GM21717 (cell line): Measurements from ENCODE around the gene HECTD4.
A peak's percentile ranks its signal among the peaks of the same experiment; 100 is the strongest.

Source experiments
- ATAC-seq: cut with Tn5 transposase; IDR thresholded peaks from one replicate; pipeline ENCODE4 v1.9.1; 2021; ENCODE audit warnings: mild to moderate bottlenecking, moderate library complexity; ENCODE audit not compliant: unreplicated experiment

Gene HECTD4

DNA sequence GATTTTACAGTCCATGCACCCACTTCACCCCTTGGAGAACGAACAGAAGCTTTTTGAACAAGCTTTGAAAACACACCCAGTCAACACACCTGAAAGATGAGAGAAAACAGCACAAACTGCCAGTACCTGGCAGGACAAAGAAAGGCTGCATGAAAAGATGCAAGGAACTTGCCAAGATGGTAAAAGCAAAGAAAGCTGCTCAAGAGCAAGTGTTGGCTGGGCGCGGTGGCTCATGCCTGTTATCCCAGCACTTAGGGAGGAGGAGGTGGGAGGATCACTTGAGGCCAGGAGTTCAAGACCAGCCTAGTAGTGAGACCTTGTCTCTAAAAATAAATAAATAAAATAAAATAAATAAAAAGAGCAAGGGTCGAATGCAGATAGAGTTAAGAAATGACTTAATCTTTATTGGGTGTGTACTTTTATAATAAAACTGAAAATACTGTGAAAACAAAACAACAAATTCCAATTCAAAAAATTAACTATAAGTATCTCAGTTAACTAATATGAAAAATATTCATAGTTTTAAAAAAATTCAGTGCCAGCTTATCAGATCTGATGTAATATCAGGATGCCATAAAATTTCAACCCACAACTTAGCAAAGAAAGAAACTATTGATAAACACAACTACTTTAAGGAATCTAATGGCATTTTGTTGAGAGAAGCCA is 59.2 kb downstream of the HECTD4 start:
- ATAC-seq: no peak

- no peak for ATAC-seq
These were observed 59.8 kb downstream of the HECTD4 start for GRCh38 chr12:112322441-112322840.

GRCh38 chr12:112321245-112321644 is 61.0 kb downstream of the HECTD4 start:
- no peak for ATAC-seq

DNA sequence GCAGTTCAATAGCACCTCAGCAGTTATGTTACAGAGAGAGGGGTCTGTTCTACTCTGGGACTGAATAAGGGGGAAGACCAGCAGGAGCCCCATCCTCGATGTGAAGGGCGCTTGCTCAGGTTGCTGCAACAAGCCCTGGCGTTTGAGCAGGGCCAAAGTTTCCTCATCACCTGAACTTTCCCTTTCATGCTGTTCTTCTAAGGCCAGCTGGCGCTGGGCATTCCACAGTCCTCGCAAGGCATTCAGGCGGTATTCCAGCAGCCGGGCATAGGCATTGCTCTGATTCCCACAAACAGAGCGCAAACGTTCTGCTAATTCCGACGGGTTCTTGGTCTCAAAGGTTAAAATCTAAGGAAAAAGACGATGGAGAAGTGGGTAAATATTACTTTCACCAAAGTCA is 62.8 kb downstream of the HECTD4 start:
- ATAC-seq: no peak

GRCh38 chr12:112317481-112317880 is 64.8 kb downstream of the HECTD4 start:
- ATAC-seq: no peak

- no peak for ATAC-seq
These were observed 67.2 kb downstream of the HECTD4 start for GRCh38 chr12:112314981-112315380.

DNA sequence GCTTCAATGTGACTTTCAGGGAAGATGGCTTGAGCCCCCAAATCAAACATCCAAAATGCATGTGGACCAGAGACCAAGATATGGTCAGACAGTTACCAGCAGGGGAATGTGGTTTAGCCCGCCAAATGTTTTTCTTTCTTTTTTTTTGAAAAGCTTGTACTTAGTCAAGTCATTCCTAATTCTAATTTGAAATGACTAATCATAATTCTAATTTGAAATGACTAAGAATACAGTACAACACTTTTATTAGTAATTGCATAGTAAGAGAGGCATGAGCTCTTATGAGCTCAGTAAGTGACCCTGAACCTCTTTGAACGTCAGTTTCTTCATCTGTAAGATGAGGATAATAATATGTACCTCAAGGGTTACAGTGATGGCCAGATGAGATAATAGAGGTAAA is 72.4 kb downstream of the HECTD4 start:
- no peak for ATAC-seq

GRCh38 chr12:112308652-112309051 is 73.6 kb downstream of the HECTD4 start:
- no peak for ATAC-seq

GRCh38 chr12:112308161-112308560 is 74.1 kb downstream of the HECTD4 start:
- ATAC-seq: no peak

DNA sequence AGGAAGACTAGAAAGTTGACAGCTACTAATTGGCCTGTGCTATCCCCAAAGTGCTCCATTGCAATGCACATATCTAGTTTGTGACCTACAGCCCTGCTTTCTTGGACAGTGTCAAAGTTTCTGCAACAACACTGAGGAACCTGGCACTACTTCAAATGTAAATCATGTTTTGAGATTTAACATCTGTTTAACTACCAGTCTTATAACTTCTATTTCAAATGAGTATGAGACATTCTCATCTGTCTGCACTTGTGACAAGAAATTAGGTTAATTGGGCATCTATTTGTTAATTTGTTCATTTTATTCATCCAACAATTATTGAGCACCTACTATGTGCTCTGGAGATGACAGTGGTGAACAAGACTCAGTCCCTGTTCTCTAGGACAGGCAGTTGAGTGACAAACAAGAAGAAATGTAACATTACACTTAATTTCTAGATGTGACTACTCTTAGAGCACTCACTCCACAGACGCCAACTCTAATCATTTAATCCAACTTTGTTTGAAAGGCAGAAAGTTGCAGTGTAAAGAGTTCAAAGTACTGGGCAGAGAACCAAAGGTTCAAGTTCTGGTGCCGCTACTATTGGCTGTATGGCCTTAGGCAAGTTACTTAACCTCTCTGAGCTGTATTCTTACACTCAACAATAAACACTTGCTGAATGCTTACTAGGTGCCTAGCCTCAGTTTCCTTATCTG is 74.8 kb downstream of the HECTD4 start:
- no peak for ATAC-seq

GRCh38 chr12:112305951-112306350 is 76.3 kb downstream of the HECTD4 start:
- no peak for ATAC-seq

- ATAC-seq: no peak
These were observed 77.8 kb downstream of the HECTD4 start for GRCh38 chr12:112304436-112304835.

- ATAC-seq: no peak
These were observed 78.4 kb downstream of the HECTD4 start for GRCh38 chr12:112303799-112304198.

DNA sequence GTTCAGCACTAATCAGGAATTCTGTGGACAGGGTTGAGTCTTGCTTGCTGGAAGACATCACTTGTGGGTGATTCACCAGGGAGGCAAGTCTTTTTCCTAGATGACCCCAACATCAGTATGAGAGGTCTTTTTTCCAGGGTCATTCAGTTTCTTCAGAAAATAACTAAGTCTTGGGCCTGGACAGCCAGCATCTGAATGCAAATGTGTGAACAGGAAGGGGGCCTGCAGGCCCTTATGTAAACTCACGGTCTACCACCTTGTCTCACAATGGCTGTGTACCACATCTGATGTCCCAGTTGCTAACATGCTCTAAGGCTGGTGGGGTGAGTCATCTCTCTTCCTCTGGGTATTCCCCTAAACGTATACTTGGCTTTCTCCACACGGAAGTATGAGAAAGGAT is 79.2 kb downstream of the HECTD4 start:
- peak; percentile 98 for ATAC-seq

DNA sequence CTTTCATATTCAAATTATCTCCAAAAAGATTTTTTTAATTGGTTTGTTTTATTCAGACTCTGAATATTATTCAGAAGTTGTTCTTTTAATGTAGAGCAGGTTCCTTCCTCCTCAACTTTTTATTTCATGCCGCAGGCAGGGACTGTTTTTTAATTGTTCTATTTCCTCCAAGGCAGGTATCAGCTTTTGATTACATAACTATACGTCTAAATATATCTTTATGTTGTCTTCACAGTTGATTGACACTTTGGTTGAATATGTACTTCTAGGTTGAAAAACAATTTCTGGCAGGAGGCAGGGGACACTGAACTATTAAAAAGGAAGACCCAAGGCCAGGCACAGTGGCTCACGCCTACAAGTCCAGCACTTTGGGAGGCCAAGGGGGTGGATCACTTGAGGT is 82.5 kb downstream of the HECTD4 start:
- no peak for ATAC-seq

DNA sequence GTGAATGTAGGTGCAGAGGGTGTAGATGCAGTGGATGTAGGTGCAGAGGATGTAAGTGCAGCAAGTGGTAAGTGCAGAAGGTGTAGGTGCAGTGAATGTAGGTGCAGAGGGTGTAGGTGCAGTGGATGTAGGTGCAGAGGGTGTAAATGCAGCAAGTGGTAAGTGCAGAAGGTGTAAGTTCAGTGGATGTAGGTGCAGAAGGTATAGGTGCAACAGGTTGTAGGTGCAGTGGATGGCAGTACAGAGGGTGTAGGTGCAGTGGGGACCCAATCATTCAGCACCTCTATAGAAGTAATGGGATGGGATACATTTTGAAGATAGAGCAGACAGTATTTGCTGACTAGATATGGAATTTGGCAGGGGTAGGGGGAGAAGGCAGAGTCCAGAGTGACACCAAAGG is 85.0 kb downstream of the HECTD4 start:
- ATAC-seq: no peak

- ATAC-seq: no peak
These were observed 86.0 kb downstream of the HECTD4 start for GRCh38 chr12:112296183-112296582.

DNA sequence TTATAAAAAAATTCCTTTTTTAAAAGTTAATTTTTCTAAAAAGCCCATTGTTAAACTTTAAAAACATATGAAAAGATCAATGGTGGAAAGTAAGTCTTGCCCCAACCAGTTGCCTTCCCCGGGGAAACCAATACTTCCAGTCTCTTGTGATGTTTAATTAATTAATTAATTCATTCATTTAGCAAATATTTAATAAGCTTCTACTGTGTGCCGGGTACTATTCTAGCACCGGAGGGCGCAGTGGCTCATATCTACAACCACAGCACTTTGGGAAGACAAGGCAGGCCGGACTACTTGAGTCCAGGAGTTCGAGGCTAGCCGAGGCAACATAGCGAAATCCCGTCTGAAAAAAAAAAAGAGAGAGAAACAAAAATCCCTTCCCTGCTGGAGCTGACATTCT is 87.4 kb downstream of the HECTD4 start:
- no peak for ATAC-seq

DNA sequence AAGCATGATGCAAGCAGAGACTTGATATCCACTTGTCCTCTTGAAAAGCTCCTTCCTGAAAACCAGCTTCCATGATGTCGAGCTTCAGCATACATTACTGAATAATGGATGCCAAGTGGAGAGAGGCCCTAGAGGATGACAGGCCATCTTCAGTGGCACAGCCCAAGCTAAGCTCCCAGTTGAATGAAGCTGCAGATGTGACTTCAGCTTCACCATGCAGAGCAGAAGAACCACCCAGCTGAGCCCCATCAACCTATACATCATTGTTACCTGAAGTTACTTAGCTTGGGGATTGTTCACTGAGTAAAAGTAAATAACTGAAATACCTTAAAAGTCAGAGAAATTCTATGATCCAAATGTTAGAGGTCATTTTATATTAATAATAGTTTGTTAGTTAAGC is 93.6 kb downstream of the HECTD4 start:
- ATAC-seq: no peak

DNA sequence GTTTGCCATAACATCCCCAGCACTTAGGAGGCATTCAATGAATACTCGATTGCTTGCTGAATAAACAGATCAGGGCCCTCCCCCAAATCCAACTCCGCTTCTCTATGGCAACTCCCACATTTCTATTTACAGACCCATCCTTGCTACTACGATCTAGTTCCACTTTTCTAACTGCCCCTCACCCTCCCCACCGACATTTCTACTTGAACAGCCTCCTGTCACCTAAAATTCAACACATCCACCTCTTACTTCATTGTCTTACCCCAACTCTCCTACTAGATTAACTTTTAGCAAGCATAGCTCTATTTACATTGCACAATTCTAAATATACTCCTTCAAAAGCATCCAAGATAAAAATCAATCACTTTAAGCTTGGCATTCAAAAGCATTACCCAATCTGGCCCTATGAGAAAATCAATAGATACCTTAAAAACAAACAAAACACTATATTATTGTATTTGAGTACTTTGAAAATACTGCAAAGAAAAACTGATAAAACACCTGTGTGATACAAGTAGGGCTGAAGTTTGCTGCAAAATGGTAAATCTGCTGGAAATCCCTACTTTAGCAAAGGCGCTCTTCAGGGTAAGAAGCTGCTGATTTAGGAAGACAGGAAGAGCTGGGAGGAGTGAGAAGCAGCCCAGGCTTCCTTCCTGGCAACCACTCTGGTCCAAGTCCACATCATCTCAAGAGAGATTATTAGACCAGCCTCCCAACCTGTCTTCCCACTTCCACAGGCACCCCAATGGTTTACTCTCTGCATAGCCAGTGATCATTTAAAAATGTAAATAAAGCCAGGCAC is 96.4 kb downstream of the HECTD4 start:
- no peak for ATAC-seq

DNA sequence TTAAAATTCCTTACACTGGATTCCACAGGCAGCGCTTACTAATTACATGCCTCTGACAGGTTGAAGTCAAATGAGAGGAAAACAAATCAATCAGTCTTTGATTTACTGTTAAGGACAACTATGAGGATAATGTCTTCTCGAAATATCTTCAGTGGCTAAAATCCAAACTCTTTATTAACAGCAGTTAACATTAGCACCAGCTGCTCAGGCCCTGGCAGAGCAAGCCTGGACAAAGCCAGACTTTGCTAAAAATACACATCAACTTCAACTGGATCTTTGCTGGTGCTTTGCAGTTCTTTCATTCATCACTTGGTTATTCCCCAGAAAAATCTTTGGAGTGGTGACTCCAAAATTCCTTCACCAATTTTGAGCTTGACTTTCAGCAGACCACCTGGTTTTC is 98.7 kb downstream of the HECTD4 start:
- ATAC-seq: no peak

GRCh38 chr12:112282920-112283319 is 99.3 kb downstream of the HECTD4 start:
- ATAC-seq: no peak
